GM18520 (cell line): Measurements from ENCODE around the gene TCF20.

Experiments used
- ATAC-seq: cut with Tn5 transposase; IDR thresholded peaks from one replicate; pipeline ENCODE4 v1.9.1; 2021; ENCODE audit not compliant: unreplicated experiment

TCF20 gene

GRCh38 chr22:42270510-42271190 lies at the start of gene TCF20:
TCF20 (minus strand) TSS chr22:42270653; CDS start chr22:42215305, 55,348 bp downstream.
- peak; percentile 67 for ATAC-seq

DNA sequence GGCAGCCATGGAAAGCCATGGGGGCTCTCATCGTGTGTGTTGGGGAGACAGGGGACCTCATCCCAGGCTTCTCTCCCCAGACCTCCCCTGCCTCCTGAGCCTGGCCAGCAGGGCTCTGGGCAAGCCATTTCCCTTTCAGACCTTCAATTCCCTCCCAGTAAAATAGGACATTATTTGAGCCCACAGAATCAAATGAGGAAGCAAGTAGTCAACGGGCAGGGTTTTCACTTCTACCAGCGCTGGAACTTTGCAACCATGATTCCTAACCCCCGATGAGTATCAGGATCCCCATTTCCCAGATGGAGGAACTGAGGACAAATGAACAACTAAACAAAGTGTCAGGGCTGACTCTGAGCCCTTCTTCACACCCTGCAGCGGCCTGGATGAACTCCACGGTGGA lies 48.9 kb upstream of the TCF20 start:
- ATAC-seq = no peak

- no peak for ATAC-seq
Measured at GRCh38 chr22:42318967-42319366, 48.5 kb upstream of the TCF20 start.

DNA sequence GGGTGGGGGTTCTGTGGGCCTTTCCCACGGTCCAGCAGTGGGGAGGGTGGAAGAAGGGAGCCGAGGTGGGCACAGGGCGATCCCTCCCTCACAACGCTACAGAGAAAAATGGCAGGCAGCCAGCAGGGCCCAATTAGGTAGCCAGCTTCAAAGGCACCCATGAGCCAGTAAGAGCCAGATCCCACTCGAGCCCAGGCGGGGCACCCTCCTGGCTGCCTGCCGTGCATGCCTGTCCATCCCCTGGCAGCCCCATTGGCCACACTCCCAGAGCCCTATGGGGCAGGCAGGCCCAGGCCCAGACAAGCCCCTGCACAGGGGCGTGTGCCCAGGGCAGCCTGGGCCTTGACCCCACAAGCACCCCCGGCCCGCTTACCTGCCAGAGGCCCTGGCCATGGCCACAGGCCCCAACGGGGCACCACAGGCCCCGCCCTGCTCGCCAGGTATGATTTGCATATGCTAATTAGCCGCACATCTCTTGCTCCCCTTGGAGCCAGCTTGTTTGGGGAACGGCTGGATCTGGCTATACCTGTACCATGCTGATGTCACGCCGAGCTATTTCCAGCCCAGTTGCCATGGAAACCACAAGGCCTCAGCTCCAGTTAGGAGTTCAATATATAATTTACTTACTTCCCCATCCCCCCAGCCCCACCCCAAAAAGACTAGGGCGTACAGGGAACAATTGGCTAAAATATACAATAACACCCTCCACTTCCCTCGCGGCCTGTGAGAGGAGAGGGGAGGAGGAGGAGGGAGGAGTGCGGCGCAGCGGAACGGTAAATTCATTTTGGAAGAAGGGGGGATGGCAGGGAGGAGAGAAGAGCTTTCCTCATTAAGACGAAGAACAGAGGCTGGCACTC lies 47.5 kb upstream of the TCF20 start:
- no peak for ATAC-seq

DNA sequence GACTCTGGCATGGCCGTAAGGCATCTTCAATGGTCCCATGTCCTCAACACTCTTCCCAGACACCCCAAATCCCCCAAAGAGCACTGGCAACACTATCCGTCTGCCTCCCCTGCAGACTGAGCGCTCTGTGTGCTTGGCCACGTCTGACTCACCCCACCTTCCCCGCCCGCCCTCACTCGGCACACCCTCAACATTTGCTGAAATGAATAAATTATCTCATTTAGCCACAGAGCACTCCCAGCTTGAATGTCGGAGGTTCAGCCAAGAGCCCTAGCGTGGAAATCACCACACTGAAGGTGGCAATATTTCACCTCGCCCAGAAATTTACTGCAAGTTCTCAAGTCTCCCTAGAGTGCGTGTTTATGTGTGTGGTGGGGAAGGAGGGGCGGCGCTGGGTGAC lies 46.6 kb upstream of the TCF20 start:
- ATAC-seq = peak; percentile 81

GRCh38 chr22:42315392-42315756 lies 44.9 kb upstream of the TCF20 start:
- no peak for ATAC-seq

DNA sequence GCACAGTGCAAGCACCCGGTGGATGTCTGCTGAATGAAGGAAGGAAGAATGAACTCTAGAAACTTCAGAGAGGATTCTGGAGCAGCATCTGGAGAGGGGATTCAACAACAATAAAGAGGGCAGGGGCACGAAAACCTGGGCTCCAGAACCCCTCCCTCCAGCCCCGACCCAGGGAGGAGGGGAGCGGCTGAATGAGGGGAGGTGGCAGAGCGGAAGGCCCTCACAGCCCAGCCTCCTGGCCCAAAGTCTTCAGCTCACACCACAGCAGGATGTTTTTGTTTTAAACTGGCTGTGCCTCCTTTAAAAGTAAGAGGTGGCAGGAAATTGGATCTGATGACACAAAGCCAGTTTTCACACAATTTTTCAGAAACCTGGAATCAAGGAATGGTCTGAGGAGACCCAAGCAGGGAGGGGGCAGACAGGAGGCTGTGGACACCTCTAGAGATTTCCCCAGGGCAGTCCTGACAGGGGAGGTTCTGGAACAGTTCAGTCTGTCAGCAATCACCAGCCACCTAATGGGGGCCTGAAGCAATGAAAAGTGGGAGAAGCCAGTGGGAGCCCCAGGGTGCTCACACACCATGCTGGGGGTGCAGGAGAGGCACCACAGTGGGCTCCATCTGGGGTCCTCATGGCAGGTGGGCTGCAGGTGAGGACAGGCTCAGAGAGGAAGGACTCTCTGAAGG lies 44.4 kb upstream of the TCF20 start:
- ATAC-seq = no peak

- ATAC-seq = no peak
Measured at GRCh38 chr22:42313804-42314581, 43.5 kb upstream of the TCF20 start.

GRCh38 chr22:42313204-42313603 lies 42.8 kb upstream of the TCF20 start:
- ATAC-seq = no peak

DNA sequence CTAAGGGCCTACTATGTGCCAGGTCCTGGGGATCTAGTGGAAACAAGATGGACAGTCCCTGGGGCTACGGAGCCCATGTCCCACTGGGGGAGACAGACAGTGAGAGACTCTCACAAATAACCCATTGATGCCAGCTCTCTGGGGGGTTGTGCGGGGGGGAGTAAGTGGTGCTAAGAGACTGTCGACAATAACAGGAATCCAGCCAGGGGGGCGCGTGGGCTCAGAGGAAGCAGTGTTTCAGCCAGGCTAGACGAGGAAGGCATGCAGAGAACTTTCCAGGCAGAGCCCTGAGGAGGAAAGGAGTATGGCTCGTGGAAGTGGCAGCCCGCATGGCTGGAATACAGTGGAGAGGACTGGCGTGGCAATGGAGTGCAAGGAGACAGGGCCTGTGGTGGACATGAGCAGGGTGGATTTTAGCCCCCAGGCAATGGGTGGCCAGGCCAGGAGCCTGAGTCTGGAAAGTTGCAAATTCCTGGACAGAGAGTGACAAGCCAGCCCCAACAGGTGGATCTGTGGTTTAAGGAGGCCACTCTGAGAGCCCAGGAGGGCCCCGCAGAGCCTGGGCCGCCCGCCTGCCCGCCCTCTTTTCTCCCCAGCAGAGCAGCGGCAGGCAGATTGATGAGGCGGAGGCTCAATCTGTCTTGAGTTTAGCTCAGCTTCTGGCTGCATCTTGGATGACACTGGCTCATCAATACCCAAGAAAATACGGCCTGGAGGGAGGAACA lies 40.0 kb upstream of the TCF20 start:
- ATAC-seq = no peak

- ATAC-seq = no peak
Measured at GRCh38 chr22:42309865-42310264, 39.4 kb upstream of the TCF20 start.

- no peak for ATAC-seq
Measured at GRCh38 chr22:42308892-42309468, 38.5 kb upstream of the TCF20 start.

DNA sequence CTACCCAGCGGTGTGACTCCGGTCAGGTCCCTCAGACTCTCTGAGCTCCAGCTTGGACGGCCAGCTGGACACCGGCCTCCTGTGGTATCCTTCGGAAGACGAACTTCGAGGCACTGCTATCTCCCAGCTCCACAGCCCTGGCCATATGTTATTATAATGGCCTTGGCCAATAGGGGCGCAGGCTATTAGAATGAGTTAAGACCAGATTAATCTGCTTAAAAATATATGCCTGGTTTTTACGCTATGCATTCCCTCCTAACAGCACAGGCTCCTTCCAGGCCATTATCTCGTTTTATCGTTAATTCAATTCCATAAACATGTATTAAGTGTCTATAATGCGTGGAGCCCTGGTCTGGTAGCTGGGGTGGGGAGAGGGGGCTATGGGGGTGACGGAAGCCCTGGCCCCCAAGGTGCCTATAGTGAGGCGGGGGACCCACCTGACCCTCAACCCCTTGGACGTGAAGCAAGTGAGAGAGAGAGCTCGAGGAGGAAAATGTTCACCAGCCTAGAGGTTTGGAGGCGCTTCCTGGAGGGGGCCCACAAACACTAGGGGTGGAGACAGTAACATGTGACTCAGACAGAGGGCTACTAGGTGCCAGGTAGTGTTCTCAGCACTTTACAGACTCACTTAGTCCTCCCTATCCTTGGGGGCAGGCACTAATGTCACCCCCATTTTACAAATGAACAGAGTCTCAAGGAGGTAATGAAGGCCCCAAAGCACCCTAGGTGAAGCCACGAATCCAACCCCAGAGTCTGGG lies 37.5 kb upstream of the TCF20 start:
- ATAC-seq = no peak

- no peak for ATAC-seq
Measured at GRCh38 chr22:42306010-42306409, 35.6 kb upstream of the TCF20 start.

DNA sequence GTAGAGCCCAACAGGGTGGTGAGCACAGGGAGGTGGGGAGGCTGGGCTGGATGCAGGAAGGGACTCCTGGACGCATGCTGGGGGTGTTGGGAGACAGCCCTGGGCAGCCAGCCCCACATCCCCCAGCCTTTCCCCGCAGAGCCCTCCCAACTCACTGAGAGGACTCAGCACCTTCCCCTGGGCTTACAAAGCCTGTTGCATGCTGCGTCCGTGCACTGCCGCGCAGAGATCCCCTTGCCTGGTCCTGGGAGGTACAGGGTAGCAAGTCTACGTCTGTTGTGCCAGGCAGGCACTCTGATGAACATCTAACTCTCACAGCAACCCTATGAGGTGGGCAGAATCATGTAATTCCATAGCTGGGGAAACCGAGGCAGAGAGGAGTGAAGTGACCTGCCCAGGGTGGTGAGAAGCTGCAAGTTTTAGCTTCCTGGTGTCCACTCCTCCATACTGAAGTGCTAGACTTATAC lies 33.9 kb upstream of the TCF20 start:
- no peak for ATAC-seq

DNA sequence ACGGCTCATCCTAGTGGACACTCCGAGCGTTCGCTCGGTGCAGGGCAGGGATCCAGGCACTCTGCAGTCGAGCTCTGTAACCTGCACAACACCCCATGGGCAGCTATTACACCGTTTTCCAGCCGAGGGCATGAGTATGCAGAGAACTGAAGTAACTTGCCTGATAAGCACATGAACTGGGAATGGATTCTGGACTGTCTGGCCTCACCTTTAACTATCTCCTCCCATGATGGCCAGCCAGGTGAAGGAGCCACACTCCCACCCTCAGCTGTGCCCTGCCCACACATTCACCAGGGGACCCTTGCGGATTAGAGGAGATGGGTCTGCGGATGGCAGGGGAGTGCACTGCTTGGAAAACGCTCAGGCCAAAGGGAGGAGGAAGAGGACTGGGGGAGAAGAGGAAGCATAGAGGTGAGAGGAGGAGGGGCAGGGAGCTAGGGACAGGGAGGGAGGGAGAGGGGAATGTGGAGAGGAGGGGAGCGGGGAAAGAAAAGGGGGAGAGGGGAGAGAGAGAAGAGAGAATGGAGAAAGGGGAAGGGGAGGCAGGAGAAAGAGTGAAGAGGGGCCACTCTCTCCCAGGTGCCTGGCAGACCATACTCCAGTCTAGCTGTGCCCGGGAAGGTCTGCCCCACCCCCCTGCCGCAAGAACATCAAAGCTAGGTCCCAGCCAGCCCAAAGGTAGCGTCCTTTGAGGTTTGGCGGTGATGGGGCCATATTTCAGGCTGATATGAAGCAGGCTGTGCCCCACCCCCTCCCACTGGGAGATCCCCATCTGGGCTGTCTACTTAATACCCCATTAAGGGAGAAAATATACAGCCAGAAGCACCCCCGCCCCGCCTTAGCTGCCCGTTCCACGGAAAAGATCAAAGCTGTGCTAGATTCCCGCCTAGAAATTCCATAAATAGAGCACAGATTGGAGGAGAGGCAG lies 33.2 kb upstream of the TCF20 start:
- no peak for ATAC-seq

DNA sequence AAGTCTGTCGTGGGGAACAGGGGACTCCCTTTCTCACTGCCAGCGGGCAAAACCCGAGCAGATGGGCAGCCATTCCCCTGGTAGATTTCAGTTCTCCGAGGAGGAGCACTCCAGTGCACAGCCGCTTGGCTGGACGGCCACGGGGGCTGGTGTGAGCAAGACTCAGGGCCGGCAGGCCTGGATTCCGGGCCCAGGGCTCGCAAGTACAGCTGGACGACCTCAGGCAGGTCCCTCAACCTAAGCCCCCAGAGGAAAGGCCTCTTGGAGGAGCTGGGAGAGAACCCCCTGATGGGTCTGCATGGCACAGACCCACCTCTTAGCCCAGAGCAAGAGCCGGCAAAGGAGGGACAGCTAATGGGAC lies 31.3 kb upstream of the TCF20 start:
- ATAC-seq = no peak

GRCh38 chr22:42301077-42301741 lies 30.8 kb upstream of the TCF20 start:
- ATAC-seq = no peak
